ENCODE data around the gene NCOA1. TPM values are rescaled to one million over a fixed set of nuclear protein-coding genes. Genes with fewer than 3 reads are reported as not detected.
A peak's percentile ranks its signal among the peaks of the same experiment; 100 is the strongest.

Gene NCOA1
- total and polyA plus RNA-seq, 8 donors: 6.2 to 27.0 (median 17.3) TPM

DNA sequence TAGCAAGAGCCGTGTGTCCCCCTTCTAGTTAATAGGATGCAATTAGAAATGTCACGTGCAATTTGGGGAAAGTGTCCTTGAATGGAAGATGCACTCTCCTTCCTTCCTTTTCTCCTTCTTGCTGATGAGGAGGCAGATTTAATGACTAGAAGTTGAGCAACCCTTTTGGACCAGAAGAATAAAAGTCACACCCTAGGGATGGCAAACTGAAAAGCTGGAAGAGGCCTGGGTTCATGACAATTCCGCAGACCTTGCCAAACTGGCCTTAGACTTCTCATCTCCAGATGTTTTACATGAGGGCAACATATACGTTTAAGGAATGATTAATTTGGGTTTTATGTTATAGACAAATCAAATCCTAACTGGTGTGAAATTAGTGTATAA is 38.6 kb upstream of the NCOA1 start:
- intact Hi-C loops (cut with DNase I): no loop called here
- H3K36me3 ChIP-seq: no peaks in the 10 kb centered on the region
- peaks cover 0 to 5% (median 0%) of the 10 kb centered on the region in 3 donors for H3K4me1 ChIP-seq
- FAIRE-seq (no peak), DNase-seq (no peak), ATAC-seq (no peak)
- H3K4me3 ChIP-seq: no peak overlapping the region
- 79 to 83% methylated on average over 4 of the region's 4 CpGs for WGBS, 2 donors
- TF ChIP-seq, protein P1, sequence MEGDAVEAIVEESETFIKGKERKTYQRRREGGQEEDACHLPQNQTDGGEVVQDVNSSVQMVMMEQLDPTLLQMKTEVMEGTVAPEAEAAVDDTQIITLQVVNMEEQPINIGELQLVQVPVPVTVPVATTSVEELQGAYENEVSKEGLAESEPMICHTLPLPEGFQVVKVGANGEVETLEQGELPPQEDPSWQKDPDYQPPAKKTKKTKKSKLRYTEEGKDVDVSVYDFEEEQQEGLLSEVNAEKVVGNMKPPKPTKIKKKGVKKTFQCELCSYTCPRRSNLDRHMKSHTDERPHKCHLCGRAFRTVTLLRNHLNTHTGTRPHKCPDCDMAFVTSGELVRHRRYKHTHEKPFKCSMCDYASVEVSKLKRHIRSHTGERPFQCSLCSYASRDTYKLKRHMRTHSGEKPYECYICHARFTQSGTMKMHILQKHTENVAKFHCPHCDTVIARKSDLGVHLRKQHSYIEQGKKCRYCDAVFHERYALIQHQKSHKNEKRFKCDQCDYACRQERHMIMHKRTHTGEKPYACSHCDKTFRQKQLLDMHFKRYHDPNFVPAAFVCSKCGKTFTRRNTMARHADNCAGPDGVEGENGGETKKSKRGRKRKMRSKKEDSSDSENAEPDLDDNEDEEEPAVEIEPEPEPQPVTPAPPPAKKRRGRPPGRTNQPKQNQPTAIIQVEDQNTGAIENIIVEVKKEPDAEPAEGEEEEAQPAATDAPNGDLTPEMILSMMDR (IDR thresholded peaks at IDR 0.05): no peak
- no peaks in the 10 kb centered on the region for H3K27me3 ChIP-seq
- no peak overlapping the region for H3K27ac ChIP-seq
- H3K9me3 ChIP-seq: no peaks in the 10 kb centered on the region

DNA sequence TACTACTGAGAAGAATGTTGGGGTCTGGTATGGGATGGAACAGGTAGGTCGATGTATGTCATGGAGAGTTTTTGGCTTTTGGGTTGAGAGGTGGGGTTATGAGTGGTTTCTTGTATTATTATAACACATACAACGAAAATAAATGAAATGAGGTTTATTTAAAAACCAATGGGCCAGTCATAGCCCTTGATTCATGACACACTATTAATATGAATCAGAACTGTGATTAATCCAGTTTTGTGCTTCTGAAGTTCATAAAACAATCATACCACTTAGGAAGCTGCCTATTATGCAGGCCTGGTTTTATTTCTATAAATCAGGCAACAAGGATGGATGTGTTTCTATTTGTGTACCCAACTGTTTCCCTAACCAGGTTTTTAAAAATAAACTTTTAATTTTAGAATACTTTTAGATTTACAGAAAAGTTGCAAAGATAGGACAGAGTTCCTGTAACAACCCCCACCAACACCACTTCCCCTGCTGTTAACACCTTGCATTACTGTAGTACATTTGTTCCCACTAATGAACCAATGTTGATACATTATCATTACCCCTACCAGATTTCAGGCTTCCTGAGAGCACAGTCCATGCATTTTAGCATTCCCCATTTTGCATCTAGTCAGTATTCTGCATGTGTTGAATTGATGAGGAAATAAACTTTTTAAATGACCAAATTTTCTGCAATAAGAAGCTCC is 37.5 kb upstream of the NCOA1 start:
- no peak for DNase-seq
- Histone ChIP-seq H3K36me3 (no peaks in the 10 kb centered on the region), H3K27ac (no peak overlapping the region), H3K9me3 (no peaks in the 10 kb centered on the region), H3K27me3 (no peaks in the 10 kb centered on the region), H3K4me1 (peaks cover 0 to 5% (median 0%) of the 10 kb centered on the region in 3 donors), H3K4me3 (peak overlapping the region in 2 of 4 donors; percentile 11 to 14)
- WGBS, 2 donors: 83 to 88% methylated on average over 2 of the region's 2 CpGs
- ATAC-seq: no peak
- intact Hi-C loops (cut with DNase I): no loop called here
- TF ChIP-seq, protein P1 (IDR thresholded peaks at IDR 0.05): no peak
- no peak for FAIRE-seq

DNA sequence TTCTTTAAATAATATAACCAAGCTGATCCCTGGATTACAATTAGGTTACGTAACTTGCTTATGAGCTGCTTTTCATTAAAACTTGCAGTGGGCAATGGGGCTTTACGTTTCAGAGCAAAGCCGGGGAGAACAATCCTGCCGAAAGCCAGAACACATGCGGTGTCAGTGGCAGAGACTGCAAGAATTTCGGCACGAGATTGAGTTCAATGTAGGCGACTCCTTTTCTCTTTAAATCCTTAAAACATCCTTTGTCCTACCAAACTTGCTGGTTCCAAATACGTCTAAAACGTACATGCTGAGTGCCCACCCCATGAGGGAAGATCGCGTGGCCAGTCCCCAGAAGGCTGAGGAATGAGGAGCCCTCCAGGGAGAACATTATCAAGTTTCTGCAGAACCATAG is 36.8 kb upstream of the NCOA1 start:
- Histone ChIP-seq H3K9me3 (no peaks in the 10 kb centered on the region), H3K4me1 (peaks cover 0 to 5% (median 0%) of the 10 kb centered on the region in 3 donors), H3K27ac (no peak overlapping the region), H3K4me3 (peak overlapping the region in 2 of 4 donors; percentile 11 to 14), H3K36me3 (no peaks in the 10 kb centered on the region), H3K27me3 (no peaks in the 10 kb centered on the region)
- ATAC-seq (peak in 2 of 4 donors; percentile 34 to 53), FAIRE-seq (no peak), DNase-seq (no peak)
- WGBS, 2 donors: 32 to 47% methylated on average over 12 of the region's 12 CpGs
- intact Hi-C loops (cut with DNase I): no loop called here
- TF ChIP-seq, protein P1 (IDR thresholded peaks at IDR 0.05): no peak

GRCh38 chr2:24456599-24457556 is 34.2 kb upstream of the NCOA1 start:
- WGBS, 2 donors: 71 to 76% methylated on average over 8 of the region's 8 CpGs
- Histone ChIP-seq H3K4me1 (peaks cover 0 to 5% (median 0%) of the 10 kb centered on the region in 3 donors), H3K4me3 (no peak overlapping the region), H3K9me3 (no peaks in the 10 kb centered on the region), H3K36me3 (no peaks in the 10 kb centered on the region), H3K27me3 (no peaks in the 10 kb centered on the region), H3K27ac (no peak overlapping the region)
- peak in 3 of 4 donors; percentile 59 to 83 (median 75) for ATAC-seq
- DNase-seq: peak in 1 of 6 donors; percentile 41
- intact Hi-C loops (cut with DNase I): no loop called here
- no peak for FAIRE-seq
- TF ChIP-seq, protein P1 (IDR thresholded peaks at IDR 0.05): no peak

Measured in pancreas (tissue), 10 donors.